ENCODE data around the gene CTBP2.

DNA sequence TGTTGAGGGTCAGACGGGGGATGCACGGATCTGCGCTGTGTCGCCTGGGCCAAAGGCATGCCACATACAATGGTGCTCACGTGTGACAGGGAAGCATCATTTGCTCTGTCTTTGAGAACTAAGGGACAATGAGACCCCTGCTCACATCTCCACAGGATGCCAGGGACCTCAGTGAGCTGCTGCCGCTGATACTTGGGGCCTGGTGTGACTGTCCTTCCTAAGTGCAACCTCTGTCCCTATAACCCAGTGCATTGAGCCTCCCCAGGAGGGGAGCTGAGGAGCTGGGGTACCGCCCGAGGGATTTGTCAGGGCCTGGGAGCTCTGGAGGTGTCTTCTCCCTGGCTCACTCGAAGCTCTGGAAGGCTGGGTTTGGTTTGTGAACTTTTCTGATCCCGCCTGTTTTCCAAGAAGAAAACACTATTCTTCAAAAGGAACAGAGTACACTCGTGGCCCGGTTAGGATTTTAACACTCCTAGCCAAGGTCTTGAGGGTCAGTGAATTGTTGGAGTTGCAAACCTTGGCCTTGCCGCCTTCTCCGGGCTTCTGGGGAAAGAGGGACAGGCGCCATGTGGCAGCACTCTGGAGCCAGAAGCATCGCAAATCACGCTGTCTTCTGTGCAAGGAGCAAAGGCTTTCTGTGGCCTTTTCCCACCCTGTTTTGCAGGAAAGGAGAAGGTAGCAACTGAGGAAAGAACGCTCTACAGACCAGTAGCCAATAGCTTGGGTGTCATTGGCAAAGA lies 26.2 kb upstream of the CTBP2 start:
- TF ChIP-seq, protein P1, sequence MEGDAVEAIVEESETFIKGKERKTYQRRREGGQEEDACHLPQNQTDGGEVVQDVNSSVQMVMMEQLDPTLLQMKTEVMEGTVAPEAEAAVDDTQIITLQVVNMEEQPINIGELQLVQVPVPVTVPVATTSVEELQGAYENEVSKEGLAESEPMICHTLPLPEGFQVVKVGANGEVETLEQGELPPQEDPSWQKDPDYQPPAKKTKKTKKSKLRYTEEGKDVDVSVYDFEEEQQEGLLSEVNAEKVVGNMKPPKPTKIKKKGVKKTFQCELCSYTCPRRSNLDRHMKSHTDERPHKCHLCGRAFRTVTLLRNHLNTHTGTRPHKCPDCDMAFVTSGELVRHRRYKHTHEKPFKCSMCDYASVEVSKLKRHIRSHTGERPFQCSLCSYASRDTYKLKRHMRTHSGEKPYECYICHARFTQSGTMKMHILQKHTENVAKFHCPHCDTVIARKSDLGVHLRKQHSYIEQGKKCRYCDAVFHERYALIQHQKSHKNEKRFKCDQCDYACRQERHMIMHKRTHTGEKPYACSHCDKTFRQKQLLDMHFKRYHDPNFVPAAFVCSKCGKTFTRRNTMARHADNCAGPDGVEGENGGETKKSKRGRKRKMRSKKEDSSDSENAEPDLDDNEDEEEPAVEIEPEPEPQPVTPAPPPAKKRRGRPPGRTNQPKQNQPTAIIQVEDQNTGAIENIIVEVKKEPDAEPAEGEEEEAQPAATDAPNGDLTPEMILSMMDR (IDR thresholded peaks at IDR 0.05; ENCODE audit: low read depth, low read length, missing input control): no peak
- TF ChIP-seq RXRA (IDR thresholded peaks at IDR 0.05) (no peak), NR2F2 (IDR thresholded peaks at IDR 0.05) (no peak), FOXA1 (IDR thresholded peaks at IDR 0.05) (no peak), JUND (IDR thresholded peaks at IDR 0.05) (no peak), YY1 (IDR thresholded peaks at IDR 0.05) (no peak), EGR1 (IDR thresholded peaks at IDR 0.05; ENCODE audit: low read depth in 2 of 2) (no peak), SP1 (IDR thresholded peaks at IDR 0.05) (no peak)
- TF ChIP-seq, protein P2, sequence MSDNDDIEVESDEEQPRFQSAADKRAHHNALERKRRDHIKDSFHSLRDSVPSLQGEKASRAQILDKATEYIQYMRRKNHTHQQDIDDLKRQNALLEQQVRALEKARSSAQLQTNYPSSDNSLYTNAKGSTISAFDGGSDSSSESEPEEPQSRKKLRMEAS (IDR thresholded peaks at IDR 0.05): no peak
- TF ChIP-seq, protein P3, sequence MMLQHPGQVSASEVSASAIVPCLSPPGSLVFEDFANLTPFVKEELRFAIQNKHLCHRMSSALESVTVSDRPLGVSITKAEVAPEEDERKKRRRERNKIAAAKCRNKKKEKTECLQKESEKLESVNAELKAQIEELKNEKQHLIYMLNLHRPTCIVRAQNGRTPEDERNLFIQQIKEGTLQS (IDR thresholded peaks at IDR 0.05): no peak
